SK-MEL-5 (cell line): Measurements from ENCODE around the gene ELP4. TPM values are rescaled to one million over a fixed set of nuclear protein-coding genes. Genes with fewer than 3 reads are reported as not detected.
A peak's percentile ranks its signal among the peaks of the same experiment; 100 is the strongest.

Source experiments
- DNase-seq: peaks from one replicate; pipeline ENCODE4 v3.0.0-alpha.2; 2016; ENCODE audit warnings: low read depth, low spot score
- in situ Hi-C: cut with HindIII; loops from 2 replicates; pipeline ENCODE4 v1.10.0; 2016; ENCODE audit warnings: low sequenced_read_pairs, high pct_unique_total_duplicates, low pct_unique_long_range_greater_than_20kb
- total RNA-seq: library from RNA; depleted of rRNA; stranded (reverse); fragments of >200 nt; shearing (Covaris generic); gene quantifications from 2 replicates; pipeline ENCODE4 v1.2.3, GENCODE V29; 2014

Gene ELP4
- total RNA-seq, 1 experiment from 2014 or later = 18.5 TPM

DNA sequence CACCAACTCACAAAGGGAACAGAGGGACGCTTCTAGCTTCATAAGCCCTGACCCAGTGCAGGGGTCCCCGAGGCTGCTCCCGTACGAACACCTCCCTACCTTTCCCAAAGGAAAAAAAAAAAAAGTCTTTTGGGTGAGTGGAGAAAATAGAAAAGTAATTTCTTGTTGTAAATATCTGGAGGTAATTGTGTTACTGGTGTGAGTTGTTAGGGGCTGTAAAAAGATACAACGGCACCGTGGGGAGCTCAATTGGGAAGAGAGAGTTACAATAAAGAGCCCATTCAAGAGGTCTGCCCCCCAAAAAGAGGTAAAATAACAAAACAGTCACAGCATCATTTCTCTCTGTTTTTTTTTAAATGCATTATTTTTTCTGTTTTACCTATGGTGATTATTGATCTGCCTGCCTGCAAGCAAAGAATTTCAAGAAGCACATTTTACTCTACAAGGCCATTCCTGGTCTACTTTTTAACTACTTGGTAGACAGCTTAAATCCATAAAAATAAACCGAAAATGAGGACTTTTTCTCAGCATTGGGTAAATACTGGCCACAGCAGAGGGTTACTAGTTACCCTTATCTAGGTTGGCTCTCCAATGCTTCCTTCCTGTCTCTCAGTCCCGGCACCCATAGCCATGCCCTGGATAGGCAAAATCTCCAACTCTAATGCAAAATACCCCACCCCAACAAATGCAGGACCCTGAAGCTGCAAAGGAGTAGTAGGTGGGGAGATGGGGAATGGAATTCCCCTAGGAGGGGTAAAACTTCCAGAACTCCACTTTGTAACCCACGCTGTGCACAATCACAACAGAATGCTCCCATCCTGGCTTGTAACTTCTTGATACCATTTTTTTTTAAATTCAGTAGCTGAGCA, 298.5 kb downstream of the ELP4 start:
- DNase-seq = no peak
- in situ Hi-C loops = no loop called here

DNA sequence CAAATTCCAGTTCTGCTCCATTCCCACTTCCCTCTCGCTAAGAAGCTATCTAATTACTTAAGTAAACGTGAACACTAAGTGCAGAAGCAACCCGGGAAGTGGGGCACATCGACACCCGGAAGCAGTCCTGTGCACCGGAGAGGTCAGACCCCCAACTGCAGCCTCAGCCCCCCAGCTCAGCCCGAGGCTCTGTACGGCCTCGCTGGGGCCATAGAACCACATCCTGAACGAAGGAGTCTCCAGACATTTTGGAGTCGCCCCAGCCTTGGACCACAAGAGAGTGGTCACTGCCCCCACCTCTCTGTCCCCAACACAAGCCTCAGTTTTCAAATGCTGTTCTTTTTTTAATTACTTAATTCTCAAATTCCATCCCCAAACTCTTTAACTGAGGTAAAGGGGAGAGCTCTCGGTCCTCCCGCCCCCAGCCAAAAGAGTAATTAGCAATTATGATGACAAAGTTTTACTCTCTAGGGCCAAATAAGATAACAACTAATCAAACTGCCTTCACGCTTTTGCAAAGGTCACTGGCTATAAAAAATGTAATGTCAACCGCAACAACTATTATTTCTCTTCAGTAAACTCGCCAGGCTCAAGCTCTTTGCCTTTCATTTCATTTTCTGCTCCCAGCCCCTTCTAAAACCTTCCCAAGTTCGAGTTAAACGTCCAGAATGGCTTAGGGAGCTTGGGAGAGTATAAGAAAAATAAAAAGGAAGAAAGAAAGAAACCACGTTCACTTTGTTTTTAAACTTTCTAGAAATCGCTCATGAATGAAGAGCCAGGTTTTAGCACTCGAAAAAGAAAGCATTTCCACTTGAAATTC, 299.4 kb downstream of the ELP4 start:
- DNase-seq = no peak
- in situ Hi-C loops = no loop called here

DNA sequence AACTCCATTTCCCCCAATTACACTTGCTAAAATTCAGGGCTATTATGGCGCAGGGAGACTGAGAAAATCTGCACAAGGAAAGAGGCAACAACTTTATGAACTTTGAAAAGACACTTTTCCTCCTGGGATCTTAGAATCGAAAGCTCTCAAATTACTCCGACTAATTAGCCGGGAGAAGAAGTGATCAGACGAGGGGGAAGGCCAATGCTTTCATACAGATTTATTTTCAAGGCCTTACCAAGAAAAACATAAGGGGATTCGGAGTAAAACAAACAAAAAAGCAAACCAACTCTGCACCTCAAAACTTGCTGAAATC, 299.9 kb downstream of the ELP4 start:
- DNase-seq = no peak
- in situ Hi-C loops = no loop called here

DNA sequence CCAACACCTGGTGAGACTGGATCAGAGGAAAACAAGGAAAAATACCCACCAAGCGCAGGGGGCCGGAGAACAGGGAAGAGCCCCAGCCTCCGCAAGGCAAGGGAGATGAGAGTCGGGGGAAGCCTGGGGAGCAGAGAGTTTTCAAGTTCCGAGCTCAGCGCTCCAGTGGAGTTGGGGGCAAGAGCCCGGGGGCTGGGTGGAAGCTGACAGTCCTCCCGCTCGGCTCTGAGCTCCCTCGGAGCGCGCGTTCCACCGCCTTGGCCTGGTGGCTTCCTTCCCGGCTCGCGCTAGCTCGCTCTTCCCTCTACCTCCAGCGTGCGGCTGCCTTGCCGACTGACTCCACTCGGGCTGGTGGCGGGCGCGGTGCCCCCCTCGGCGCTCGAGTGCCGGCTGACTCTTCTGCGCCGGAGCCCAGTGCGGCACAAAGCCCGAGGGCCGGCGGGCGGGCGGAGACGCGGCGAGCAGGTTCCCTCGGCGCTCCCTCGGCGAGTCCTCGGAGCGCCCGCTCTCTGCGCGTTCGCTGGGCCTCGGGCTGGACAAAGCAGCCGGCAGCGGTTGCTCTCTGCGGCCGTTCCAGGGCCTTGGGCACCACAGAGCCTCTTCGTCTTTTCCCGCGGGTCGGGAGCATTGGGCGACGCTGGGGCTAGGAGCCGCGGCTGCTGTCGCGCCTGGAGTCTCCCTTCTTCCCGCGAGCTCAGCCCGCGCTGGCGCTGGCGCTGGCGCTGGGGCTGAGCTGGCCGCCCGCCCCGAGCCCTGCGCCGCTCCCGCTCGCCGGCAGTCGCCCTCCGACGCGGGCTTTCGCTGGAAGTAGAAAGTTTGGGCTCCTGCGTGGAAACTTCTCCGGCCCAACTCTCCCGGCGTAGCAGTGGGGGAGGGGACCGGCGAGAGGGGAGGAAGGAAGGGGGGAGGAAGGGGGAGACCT, 300.6 kb downstream of the ELP4 start:
- peak; percentile 7 for DNase-seq
- in situ Hi-C loops = no loop called here

DNA sequence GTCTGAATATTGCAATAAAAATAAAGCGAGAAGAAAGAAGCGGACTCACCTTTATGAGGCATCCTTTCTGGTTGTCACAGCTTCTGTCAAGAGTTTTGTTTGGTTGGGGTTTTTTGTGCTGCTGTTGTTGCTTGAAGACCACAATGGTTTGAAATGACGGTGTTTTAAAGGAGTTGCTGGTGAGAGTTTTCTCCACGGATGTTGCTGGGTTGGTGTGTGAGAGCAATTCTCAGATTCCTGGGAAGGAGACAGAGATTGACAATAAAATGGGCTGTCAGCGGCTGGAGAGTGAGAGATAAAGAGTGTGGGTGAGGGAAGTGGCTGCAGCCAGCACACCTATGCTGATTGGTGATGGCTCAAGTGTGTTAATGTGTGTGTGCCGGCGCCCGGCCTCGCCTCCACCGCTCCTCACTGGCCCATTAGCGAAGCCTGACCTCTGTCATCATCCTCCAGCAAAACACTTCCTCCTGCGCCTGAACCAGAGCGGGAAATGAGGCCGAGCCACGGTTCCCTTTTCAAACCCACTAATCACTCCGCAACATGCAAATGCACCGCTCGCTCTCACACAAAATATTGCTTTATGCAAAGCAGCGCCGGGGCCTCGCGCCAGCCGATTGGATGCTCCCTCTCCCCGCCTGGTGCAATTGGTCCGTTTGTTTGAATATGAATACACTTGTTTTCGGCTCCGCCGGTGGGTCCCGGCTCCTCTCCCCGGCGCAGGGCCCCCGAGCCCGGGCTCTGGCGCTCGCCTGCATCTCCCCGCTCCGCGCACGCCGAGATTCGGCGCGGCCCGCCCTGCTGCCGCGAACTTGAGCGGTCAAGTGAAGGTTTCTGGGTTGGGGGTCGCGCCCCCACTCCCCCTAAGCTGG, 301.4 kb downstream of the ELP4 start, which contains the start of gene PAX6:
TSS of gene PAX6 (minus strand) at position 544 of the 869 bp plus-strand sequence. CDS start 4,911 bp downstream, outside the sequence.
- in situ Hi-C loops = no loop called here
- no peak for DNase-seq

DNA sequence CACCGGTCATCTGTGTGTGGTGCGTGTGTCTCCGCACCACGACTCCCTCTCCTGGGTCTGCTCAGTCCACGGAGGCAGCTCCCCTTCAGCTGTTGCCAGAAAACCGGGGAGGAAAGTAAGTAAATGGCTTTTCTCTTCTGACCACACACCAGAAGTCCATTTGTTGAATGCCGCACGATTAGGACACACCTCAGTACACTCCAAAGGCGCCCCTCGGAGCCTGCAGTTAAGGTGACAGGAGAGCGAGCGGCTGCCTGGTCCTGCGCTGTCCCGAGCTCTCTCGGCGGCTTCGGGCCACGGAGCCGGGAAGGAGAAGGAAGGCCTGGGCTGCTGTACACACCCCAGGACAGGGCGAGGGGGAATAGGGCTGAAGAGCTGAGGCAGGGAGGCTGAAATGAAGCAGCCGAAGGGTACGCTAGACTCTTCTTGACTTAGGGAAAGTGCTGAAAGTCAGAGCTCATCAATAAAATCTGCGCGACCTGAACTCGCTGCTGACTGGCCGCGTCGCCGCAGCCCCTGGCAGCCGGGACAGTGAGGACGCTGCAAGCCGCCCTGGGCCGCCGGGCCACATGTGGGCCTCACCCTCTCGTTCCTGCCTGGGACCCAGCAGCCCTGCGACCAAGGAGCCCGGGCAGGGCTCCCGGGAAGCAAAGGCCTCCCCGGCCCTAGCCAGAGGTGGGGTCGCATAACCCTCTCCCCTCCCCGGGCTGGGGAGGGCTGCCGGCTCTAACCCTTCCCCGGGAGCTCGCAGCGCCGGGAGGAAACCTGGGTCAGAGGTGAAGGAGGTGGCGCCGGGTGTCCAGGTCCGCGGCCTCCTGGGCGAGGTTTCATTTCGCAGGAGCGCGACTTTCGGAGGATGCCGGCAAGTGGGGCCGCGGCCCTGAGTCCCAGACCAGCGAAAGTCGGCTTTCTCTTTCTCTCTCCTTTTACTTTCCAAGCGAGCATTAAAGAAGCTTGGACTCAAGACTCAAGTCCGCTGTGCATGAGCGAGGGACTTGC, 303.1 kb downstream of the ELP4 start:
- in situ Hi-C loops = no loop called here
- no peak for DNase-seq

DNA sequence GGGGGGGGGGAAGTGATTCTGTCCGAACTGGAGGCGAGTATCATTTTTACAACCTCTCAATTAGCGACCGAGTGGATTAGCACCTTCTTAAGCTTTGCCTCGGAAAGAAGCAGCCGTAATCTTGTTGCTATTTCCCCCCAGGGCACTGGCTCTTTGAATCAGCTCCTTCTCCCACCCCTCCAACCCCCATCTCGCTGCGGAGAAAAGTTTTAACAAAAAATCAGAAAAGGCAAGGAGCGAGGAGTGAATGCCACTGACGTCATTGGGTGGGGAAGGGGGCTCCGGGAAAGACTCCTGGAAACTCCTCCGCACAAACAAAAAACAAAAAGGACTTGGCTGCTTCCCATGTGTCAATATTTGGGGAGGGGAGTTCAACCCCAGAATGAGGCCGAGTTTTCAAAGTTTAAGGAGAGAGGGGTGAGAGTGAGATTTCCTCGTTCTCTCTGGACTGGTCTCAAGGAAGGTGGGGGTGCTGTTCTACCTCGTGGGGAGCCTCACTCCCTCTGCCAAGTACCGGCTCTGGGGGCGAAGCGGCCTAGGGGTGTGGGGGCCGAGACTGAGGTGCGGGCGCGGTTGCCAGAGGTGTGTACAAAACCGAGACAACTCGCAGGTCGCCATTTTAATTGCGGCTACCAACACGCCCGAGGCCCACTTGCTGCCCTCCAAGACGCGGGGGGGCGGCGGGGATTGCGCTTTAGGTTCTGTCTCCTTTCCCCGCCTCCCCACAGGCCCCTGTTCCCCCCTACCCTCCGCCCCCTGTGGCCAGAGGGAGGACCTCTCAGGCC, 304.0 kb downstream of the ELP4 start:
- in situ Hi-C loops = no loop called here
- DNase-seq = no peak

DNA sequence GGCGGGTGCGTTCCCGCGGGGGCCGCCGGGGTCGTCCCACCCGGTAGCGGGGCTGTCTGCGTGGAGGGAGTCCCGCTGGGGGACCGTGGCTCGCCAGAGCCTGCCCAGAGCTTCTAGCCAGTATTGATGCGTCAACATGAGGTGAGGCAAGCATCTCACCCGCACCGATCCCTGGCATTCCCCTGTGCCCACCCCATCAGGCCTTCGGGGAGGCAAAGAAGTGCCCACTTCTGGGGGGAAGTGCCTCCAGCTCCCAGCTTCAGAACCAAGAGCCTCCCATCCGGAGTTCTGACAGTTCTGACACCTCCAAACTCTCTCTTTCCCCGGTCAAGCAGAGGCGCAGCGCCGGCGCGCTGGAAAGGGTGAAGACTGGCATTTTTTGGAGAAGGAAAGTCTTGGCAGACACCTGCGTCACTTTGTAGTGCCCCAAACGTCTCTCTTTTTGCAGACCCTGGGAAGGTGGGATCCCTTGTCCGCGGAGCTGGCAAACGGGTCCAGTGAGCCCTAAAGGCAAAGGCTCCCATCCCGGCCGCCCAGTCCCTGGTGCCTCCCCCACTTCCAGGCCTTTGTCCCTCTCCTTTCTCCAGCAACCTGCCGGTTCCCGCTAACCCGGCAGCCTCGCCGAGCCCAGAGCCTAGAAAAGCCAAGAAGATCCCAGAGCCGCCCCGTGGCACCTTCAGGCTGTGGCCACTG, 304.8 kb downstream of the ELP4 start:
- in situ Hi-C loops = no loop called here
- no peak for DNase-seq

DNA sequence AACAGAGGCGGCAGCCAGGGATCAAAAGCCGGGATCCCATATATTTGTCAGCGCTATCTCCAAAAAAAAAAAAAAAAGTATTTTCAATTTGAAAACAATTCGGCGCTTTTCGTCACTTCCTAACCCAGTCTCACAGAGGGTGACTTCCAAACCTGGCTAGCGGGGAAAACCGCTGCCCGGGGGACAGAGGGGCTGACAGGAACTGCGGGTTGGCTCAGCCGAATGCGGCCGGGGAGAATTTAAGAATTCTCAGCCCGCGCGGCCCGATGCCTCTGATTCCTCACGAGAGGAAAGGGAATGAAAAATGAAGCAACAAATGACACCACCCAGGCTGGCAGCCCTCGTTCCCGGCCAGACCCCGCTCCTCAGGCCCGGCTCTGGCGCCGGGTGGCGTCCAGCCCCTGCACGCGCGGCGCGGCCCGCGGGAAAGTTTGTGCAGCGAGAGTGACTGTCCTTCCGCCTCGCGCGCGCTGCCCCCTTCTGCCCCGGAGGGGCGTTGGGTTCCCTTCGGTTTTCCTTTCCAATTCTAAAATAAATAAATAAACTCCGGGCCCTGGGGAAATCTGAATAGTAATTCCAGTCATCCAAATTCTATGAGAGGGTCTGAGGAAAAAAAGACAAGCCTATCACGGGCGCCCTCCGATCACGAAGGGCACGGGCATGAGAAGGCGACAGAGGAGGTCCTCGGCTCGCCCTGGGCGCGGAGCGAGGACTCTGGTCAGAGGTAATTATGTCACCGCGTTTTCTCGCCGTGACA, 306.3 kb downstream of the ELP4 start:
- in situ Hi-C loops = no loop called here
- no peak for DNase-seq

DNA sequence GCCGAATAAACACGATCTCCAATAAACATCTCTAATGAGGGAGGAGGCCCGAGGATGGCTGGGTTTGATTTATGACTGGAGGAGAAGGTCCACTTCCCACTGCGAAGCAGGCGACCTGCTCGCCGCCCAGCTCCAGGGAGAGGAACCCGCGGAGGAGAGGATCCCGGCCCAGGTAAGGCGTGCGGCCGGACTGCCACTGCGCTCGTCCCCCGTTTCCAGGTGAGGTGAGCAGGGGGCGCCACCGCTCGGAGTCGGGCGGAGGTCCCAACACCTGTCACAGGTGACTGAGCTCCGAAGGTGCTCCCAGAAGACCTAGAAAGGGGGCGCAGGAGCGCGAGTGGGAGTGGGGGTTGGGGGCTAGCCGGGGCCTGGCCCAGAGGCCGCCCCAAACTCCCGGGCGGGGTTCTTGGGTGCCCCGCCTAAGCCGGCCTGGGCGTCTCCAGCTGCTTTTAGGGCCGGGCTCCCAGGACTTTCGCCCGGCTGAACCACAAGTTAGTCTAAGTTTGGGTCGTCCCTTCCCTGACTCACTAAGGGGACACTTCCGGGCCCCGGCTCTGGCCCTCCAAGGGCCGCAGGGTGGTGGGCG, 307.0 kb downstream of the ELP4 start:
- DNase-seq = no peak
- in situ Hi-C loops = no loop called here

DNA sequence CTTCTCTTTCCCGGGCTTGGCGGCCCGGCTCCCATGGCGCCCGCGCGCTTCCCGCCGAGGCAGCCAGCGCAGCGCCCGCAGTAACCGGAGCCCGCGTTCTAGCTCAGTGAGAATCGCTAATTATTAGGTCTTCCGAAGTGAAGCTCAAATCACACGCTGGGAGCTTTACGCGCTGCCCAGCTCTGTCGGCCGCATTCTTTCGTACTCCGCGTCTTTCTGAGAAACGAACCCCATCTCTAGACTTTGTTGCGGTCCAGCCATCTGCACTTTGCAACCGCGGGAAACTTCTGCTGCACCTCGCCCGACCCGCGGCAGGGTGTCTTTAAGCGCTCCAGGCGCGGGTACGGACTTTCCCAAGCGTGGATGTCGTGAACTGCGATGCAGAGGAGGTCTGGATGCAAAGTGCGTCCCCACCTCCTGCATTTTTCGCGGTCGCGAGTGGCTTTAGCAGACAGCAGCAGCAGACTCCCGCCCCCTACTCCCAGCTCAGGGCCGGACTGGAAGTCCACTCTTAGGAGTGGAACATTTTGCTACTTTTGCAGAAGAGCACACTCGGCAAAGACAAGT, 307.6 kb downstream of the ELP4 start:
- DNase-seq = no peak
- in situ Hi-C loops = no loop called here

DNA sequence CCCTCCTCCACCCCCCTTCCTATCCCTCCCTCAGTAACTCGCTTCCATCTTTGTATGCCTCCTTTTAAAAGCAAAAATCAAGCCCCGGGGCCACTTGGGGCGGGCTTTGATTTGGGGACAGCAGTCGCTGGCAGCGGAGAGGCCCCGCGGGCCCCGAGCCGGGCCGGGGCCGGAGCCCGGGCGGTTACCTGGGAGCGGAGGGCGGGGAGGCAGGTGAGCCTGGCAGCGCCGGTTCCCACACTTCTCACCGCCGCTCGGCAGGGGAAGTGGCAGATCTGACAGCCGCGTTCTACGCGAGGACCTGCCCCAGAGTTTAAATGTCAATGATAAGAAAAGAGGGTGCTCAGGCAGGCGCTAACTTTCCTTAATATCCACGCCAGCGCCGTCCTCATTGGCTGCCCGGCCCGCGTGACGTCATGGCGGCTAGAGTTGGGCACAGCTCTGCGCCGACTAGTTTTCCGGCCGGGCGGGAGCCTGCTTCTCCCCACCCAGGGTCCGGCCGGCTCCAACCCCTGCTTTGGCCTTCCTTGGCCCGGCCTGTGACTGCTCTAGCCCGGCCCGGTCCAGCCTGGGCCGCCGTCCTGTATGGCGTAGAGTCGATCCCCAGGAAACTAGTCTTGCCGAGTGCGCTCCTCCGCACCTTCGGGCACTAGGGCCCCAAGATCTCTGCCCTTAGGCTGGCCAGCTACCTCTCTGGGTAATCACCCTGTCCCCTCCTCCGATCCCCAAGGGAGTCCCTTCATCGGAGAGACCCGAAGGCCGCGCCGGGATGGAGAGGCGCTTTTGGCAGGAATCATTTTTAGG, 308.3 kb downstream of the ELP4 start:
- in situ Hi-C loops = no loop called here
- DNase-seq = no peak

DNA sequence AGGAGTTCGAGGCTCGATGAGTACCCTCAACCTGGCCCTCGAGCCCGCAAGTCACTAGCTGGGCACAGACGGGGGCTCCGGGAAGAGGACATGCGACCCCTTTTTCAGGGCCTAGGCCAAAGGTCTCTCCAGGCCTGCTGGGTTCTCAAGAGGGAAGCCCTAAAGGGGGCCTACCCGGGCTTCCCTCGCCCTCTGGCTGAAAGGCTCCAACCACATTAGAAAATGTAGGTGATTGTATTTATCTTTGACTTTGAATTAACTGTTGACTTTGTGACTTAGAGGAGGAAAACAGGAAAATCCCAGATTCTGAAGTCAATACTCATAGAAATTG, 308.8 kb downstream of the ELP4 start:
- DNase-seq = no peak
- in situ Hi-C loops = no loop called here
